Fibroblast of mammary gland (primary cell): ENCODE data around the gene TMEM92.
A peak's percentile ranks its signal among the peaks of the same experiment; 100 is the strongest.

Experiments used
- DNase-seq: peaks from one replicate; pipeline ENCODE4 v3.0.0-alpha.2; 2010; ENCODE audit warnings: low read depth
- H3K4me3 ChIP-seq: 2 replicates; pipeline ENCODE4 v1.5.1; 2011; ENCODE audit warnings: low read depth, mild to moderate bottlenecking, low read length, moderate library complexity; ENCODE audit not compliant: control insufficient read depth
- TF ChIP-seq, protein P1 (sequence below): conservative IDR thresholded peaks from 2 replicates; pipeline ENCODE4 v1.5.1; 2011; ENCODE audit warnings: low read depth, low read length, inconsistent platforms; ENCODE audit not compliant: control insufficient read depth, insufficient read depth

The TMEM92 gene

DNA sequence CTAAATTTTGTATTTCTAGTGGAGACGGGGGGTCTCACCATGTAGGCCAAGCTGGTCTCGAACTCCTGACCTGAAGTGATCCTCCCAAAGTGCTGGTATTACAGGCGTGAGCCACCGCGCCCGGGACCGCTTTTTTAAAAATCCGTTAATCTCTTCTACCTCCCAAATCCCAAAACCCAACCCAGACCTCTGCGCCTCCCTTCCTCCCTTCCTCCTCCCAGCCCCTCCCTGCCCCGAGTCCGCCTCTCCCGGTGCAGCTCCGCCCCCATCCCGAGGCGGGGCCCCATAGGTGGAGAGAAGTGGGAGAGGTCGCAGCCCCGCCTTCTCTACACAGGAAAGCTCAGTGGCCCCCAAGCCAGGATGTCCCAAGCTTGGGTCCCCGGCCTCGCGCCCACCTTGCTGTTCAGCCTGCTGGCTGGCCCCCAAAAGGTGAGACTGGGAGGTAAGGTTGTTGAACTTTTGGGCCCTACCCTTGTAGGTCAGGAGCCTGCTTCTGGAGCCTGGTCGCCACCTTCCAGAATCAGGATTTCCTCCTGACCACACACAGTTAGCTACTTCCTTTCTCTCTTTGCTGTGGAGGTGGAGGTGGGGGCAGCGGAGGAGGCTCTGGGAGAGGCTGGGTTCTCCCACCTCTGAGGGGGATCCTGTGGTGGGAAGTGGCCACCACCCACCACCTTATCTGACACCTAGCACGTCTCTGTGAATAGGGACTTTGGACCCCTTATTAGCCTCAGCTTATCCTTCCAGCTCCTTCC is at the start of gene TMEM92:
TSS of gene TMEM92 (plus strand) at position 325 of the 755 bp plus-strand sequence. CDS start at position 361, 36 bp downstream.
- TF ChIP-seq, protein P1, sequence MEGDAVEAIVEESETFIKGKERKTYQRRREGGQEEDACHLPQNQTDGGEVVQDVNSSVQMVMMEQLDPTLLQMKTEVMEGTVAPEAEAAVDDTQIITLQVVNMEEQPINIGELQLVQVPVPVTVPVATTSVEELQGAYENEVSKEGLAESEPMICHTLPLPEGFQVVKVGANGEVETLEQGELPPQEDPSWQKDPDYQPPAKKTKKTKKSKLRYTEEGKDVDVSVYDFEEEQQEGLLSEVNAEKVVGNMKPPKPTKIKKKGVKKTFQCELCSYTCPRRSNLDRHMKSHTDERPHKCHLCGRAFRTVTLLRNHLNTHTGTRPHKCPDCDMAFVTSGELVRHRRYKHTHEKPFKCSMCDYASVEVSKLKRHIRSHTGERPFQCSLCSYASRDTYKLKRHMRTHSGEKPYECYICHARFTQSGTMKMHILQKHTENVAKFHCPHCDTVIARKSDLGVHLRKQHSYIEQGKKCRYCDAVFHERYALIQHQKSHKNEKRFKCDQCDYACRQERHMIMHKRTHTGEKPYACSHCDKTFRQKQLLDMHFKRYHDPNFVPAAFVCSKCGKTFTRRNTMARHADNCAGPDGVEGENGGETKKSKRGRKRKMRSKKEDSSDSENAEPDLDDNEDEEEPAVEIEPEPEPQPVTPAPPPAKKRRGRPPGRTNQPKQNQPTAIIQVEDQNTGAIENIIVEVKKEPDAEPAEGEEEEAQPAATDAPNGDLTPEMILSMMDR: no peak
- peak within 1 kb of the TSS; percentile 47 for H3K4me3 ChIP-seq
- peak; percentile 17 for DNase-seq

- TF ChIP-seq, protein P1: no peak
- DNase-seq: no peak
- H3K4me3 ChIP-seq: no peak overlapping the region
Observed at GRCh38 chr17:50225701-50226240, 48.5 kb upstream of the TMEM92 start.

DNA sequence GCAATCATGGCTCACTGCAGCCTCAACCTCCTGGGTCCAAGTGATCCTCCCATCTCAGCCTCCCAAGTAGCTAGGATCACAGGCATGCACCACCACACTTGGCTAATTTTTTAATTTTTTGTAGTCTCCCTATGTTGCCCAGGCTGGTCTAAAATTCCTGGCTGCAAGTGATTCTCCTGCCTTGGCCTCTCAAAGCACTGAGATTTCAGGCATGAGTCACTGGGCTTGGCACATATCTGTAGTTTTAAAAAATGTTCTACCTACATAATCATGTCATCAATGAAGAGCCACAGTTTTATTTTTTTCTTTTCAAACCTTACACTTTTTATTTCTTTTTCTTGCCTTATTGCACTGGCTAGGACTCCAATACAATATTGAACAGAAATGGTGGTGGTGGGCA is 39.7 kb upstream of the TMEM92 start:
- H3K4me3 ChIP-seq: no peak overlapping the region
- DNase-seq: peak; percentile 62
- TF ChIP-seq, protein P1: no peak

DNA sequence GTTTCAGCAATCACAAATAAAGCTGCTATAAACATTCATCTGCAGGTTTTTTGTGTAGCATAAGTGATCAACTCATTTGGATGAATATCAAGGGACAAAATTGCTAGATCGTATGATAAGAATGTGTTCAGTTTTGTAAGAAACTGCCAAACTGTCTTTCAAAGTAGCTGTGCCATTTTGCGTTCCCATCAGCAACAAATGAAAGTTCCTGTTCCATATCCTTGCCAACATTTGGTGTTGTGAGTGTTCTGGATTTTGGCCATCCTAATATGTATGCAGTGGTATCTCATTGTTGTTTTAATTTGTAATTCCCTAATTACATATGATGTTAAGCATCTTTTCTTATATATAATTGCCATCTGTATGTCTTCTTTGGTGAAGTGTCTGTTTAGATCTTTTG is 36.4 kb upstream of the TMEM92 start:
- TF ChIP-seq, protein P1: no peak
- H3K4me3 ChIP-seq: no peak overlapping the region
- DNase-seq: no peak

DNA sequence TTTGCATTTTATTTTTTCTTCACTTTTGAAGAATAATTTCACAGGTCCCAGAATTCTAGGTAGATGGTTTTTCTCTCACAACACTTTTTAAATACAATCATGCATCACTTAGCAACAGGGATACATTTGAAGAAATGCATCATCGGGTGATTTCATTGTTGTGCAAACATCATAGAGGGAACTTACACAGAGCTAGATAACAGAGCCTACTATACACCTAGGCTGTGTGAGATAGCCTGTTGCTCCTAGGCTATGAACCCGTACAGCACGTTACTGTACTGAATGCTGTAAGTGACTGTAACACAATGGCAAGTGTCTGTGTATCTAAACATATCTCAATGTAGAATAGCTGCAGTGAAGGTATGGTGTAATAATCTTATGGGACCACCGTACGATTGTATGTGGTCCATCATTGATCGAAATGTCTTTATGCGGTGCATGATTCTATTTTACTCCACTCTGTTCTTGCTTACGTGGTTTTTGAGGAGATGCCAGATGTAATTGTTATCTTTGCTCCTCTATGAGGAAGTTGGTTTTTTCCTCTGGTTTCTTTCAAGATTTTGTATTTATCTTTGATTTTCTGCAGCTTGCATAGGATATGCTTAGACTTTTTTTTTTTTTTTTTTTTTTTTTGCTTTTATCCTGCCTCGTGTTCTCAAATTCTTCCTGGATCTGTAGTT is 35.5 kb upstream of the TMEM92 start:
- TF ChIP-seq, protein P1: no peak
- DNase-seq: peak; percentile 42
- H3K4me3 ChIP-seq: no peak overlapping the region

- H3K4me3 ChIP-seq: no peak overlapping the region
- DNase-seq: no peak
- TF ChIP-seq, protein P1: no peak
Observed at GRCh38 chr17:50239937-50240336, 34.3 kb upstream of the TMEM92 start.
